ENCODE data around the gene ARID3A.
A peak's percentile ranks its signal among the peaks of the same experiment; 100 is the strongest.

The ARID3A gene

GRCh38 chr19:931860-932647, 6.2 kb downstream of the ARID3A start:
- DNase-seq (ENCODE audit: low read depth): no peak

- DNase-seq (ENCODE audit: low read depth): no peak
These were observed 7.1 kb downstream of the ARID3A start for GRCh38 chr19:932648-933552.

GRCh38 chr19:933553-933882, 7.7 kb downstream of the ARID3A start:
- no peak for DNase-seq (ENCODE audit: low read depth)

DNA sequence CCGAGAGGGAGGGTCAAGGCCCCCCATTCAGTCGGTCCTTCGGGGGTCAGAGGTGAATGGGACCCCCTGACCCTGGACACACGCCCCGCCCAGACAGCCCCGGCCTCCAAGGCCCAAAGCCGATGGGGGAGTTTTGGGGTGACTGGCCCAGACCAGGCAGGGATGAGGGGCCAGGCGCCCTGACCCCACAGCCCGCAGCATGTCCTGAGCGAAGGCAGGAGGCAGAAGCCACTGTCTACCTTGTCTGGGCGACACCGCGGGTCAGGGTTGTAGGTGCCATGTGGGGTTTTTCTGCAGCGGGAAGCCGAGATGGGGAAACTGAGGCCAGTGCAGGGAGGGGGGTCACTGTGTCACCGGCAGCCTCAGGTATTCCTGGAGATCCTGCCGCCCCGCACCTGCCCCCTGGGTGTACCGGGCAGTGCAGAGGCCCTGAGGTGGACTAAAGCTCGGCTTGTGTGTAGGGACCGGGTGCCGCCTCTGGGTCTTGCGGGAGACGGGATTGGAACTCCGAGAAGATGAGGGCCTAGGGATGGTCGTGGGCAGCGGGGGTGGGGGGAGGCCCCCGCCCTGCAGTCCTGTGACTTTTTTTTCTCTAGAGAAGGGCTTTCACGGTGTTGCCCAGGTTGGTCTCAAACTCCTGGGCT, 8.5 kb downstream of the ARID3A start:
- no peak for DNase-seq (ENCODE audit: low read depth)

- DNase-seq (ENCODE audit: low read depth): no peak
These were observed 9.1 kb downstream of the ARID3A start for GRCh38 chr19:934865-935479.

GRCh38 chr19:936175-936546, 10.3 kb downstream of the ARID3A start:
- no peak for DNase-seq (ENCODE audit: low read depth)

- no peak for DNase-seq (ENCODE audit: low read depth)
These were observed 11.4 kb downstream of the ARID3A start for GRCh38 chr19:937259-937694.

- DNase-seq (ENCODE audit: low read depth): no peak
These were observed 12.5 kb downstream of the ARID3A start for GRCh38 chr19:938233-938923.

DNA sequence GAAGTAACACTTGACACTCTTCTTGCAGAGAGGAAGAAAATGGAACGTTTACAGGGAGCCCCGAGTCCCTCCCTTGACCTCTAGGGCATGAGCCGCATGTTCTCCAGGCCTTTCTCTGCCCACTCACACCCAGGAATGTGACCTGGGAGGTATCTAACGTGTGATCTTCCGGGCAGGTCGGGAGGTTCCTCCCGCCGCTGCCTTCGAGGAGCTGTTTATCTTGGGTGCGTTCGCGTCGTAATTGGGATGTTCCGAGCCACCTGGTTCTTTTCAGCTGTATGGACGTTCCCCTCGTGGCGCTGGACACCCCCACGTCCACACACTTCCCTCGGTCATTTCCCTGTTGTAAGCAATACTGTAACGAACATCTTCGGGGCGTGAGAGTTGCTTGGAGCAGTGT, 13.6 kb downstream of the ARID3A start:
- DNase-seq (ENCODE audit: low read depth): no peak

GRCh38 chr19:939922-940321, 14.1 kb downstream of the ARID3A start:
- no peak for DNase-seq (ENCODE audit: low read depth)

GRCh38 chr19:940591-941291, 14.9 kb downstream of the ARID3A start:
- peak; percentile 52 for DNase-seq (ENCODE audit: low read depth)

DNA sequence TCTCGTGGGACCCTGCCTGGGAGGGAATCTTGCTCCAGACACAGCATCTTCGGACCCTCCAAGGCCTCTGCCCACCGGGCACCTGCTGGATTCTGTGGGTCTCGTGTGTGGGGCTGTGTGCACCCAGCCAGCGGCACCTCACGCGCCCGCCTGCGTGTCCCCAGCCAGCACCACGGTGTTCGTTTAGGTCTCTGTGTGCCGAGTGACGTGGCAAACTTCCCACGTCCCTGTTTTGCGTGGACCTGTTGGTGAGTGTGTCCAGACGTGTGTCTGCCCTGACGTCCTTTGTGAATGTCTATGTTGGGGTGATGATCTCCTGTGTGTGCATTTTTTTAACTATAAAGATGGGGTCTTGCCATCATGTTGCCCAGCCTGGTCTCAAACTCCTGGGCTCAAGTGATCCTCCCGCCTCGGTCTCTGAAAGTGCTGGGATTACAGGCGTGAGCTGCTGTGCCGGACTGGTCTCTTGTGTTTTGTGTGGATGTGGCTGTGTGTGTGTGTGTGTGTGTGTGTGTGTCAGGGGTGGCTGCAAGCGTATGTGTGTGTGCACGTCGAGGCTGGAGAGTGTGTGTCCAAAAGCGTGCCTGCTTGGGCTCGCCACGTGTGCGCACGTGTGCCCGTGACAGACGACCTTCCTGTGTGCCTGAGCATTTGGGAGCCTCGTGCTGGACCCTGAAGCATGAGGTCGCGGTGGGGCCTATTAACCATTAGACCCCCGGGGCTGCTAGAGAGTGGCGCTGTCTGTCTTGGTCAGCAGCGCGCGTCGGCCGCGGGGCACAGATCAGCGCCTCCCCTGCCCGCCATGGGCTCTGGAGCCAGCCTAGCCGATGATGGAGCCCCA, 15.7 kb downstream of the ARID3A start:
- no peak for DNase-seq (ENCODE audit: low read depth)

- DNase-seq (ENCODE audit: low read depth): no peak
These were observed 16.4 kb downstream of the ARID3A start for GRCh38 chr19:942133-942645.

DNA sequence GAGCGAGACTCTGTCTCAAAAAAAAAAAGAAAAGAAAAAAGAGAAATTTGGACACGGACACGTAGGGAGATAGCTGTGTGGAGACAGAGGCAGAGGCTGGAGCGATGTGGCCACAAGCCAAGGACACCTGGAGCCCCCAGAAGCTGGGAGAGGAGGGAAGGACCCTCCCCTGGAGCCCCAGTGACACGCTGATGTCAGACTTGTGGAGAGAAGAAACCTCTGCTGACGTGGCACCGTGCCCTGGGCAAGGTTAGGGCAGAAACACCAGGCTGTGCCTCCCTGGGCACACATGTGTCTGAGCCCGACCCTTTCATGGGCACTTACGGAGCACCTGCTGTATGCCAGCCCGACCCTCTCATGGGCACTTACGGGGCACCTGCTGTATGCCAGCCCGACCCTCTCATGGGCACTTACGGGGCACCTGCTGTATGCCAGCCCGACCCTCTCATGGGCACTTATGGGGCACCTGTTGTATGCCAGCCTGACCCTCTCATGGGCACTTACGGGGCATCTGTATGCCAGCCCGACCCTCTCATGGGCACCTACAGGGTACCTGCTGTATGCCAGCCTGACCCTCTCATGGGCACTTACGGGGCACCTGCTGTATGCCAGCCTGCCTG, 17.8 kb downstream of the ARID3A start:
- no peak for DNase-seq (ENCODE audit: low read depth)

DNA sequence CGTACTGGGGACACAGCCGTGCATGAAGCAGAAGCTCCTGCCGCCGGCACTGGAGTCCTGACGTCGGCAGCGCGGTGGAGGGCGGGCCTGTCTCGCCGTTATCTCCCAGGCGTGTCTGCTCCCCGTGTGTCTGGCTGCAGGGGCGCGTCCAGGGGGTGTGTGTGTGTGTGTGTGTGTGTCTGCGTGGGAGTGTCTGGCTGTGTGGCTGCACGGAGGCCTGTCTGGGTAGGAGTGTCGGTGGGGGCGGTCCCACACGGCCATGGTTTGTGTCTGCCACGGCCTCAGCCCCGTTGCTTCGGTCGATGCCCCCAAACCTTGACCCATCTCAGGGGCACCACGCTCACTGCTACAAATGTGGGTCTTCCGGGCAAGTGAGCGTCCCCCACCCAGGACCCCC, 18.3 kb downstream of the ARID3A start:
- no peak for DNase-seq (ENCODE audit: low read depth)

GRCh38 chr19:944663-945241, 18.9 kb downstream of the ARID3A start:
- DNase-seq (ENCODE audit: low read depth): no peak

DNA sequence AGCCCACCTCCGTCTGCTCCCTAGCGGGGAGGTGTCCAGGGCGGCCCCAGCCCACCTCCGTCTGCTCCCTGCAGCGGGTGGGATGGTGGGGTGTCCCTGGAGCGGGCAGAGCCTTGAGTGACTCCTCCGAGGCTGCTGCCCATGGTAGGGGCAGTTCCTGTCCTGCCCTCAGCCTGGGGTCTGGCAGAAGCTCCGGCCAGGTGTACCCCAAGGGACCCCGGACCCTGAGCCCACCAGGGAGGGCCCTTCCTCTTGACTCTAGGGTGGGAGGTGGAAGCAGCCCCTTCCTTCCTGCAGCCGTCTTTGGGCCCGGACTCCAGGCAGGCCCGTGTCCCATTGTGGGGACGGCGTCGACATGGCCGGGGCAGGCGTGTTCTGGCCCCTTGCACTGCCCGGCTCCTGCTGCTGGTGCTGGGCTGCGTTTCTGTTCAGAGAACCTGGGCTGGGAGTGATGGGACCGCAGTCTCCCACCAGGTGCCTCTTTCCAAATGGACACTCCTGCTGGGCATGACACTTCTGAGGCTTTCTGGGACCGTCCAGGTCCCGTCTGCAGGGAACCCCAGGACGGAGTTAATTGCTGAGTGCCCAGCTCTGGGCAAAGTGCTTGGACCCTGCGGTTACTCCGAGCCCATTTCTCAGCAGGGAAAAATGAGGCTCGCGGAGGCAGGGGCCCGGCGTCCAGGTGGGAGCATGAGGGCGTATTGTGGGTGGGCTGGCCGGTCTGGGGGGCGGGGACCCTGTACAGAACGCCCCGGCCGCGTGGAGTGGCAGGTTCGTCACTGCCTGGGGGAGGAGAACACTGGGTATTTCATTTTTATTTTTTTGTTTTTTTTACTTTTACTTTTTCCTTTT, 19.8 kb downstream of the ARID3A start:
- DNase-seq (ENCODE audit: low read depth): no peak

DNA sequence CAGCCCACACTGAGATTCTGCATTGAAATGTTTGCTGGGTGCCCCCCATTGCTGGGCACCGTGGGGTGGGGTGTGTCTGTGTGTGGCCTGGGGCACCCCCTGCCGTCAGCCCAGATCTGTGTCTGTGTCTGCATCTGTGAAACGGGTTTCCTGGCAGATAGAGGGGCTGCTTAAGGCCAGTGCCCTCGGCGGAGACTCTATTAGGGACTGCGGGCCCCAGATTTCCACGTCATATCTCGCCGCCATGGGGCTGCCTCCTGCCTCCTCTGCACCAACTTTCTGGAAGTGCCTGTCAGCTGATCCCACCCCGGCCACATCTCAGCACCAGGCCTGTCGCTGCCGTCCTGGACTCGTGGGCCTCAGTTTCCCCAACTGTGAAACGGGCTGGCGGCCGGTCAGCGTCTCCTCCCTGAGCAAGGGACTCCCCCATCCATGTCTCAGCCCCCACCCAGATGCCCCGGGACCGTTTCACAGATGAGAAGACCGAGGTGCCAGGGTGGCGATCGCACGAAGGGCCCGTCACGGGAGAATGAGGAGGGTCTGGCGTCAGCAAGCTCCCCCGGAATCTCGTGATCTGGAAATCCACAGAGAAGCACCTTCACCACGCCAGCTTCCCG, 21.4 kb downstream of the ARID3A start:
- DNase-seq (ENCODE audit: low read depth): no peak

All from activated gamma-delta T cell treated with anti-CD3 and anti-CD28 coated beads, Interleukin-2, amount 50 U/mL, for 16 hours (primary cell).